GF-D8 (cell line): ENCODE measurements around the gene EXD3.
"Not testable (repeated sequence)": the region's sequence is repeated elsewhere in the genome, so short reads cannot be mapped to it uniquely, and the experiment has no call there.

Experiments used
- DNase-seq: peaks from one replicate; lab custom pipeline; 2025; lab: John Stamatoyannopoulos, UW

Gene EXD3, protein sequence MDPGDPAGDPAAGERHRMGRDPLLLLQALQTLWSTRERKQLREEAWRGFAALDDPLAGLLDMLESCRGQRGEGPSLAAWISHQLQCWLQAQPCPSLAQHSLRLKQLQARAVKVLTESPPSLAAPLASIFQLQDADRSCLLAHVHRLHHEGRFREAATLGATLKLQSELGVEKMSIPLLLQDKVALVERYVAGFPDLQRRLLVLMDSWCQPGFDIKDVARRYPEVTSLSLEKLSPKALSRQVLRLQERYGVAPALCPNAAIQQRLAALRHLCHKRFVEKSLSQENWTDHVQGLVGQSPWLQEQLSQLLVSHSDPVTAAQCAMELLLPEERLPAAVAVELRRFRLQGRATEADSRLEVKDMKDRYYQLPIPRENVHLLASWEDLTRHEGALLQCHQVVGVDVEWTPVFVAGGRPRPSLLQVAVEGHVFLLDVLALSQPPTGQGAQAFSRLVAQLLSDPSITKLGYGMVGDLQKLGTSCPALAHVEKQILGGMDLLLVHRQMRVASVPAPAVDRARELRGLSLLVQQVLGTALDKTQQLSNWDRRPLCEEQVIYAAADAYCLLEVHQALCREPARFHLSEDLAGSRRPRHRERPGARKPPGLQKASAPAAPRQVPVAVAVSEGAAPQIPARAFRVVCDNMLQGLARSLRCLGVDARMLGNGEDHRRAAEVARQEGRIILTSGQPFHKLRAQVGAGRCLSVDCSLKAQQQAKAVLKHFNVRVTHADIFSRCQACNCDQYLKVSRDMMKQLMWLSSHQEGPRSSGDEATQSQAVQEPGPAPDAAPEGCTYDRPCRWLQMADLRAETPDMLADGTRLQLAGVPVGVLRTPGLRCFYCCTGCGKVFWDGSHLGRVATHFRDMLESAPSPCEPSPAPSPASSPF

DNA sequence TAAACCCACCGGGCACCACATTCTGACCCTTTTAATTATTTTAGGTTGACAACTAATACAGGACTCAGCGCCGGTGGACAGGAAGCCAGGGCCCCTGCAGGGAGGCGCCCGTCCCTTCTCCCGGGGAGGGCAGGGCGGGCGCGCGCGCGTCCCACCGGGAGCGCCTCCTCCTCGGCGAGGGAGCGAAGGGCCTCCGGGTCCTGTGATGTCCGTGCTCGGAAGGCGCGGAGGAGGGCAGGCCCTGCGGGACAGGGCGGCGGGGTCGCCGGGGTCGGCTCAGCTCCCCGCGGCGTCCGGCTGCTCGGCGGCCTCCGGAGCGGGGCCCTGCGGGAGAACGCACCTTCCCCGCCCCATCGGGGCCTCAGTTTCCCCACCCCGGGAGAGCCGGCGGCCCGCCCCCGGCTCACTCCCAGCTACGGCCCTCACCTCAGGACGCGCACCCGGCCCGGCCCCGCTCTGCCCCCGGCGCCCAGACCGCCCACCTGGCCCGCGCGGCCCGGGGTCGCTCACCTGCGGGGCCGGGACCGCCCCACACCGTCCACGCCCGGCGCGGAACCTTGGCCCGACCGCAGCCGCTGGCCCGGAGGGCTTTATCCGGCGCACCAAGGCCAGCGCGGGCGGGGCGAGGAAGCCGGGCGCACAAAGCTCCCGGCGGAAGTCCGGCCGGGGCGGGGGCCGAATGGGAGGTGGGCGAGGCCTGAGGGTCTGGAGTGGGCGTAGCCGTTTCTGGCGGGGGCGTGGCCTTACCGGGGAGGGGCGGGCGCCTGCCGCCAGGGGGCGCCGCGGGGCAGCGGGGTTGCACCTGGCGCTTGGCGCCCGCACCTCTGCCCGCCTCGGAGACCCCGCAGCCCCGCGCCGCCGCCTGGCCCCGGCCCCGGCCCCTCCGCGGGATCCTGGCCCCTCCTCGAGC lies at the start of gene EXD3, which contains the start of gene NOXA1:
Gene EXD3 (minus strand): TSS at position 559 of the 910 bp plus-strand sequence. CDS start 27,805 bp downstream, outside the sequence.
Gene NOXA1 (plus strand): TSS at position 790 of the 910 bp plus-strand sequence. CDS start 137 bp downstream, outside the sequence.
- DNase-seq: peak; percentile 55

DNA sequence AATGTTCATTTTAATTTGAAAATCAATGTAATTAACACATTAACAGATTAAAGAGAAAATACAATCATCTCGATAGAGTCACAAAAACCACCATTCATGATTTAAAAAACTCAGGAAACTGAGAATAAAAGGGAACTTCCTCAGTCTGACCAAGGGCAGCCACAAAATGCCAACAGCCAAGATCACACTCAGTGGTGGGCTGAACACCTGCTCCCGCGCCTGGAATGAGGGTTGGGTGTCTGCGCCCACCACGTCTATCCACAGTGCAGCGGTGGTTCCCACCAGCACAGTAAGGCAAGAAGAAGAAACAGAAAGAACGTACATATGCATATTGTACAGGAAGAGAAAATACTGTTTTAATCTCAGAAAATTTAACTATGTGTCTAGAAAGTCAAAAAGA lies 47.8 kb upstream of the EXD3 start:
- DNase-seq: no peak

- DNase-seq: no peak
Observed at GRCh38 chr9:137467896-137468295, 44.9 kb upstream of the EXD3 start.

DNA sequence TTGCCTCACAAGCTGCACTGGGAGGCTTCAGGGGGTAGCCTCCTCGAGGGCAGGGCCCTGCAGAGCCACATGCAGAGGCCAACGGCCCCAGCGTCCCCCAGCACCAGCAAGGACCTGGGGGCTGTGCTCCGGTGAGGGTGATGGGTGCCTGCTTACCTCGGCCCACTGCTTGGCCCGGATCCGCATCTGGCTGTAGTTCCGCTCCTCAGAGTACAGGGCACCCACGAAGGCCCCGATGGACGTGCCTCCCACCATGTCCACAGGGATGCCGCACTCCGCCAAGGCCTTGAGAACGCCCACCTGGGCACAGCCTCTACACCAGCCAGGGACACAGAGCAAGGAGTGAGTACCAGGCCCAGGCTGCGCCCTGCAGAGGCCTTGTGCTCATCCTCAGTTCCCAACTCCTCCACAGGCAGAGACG lies 44.2 kb upstream of the EXD3 start:
- no peak for DNase-seq

DNA sequence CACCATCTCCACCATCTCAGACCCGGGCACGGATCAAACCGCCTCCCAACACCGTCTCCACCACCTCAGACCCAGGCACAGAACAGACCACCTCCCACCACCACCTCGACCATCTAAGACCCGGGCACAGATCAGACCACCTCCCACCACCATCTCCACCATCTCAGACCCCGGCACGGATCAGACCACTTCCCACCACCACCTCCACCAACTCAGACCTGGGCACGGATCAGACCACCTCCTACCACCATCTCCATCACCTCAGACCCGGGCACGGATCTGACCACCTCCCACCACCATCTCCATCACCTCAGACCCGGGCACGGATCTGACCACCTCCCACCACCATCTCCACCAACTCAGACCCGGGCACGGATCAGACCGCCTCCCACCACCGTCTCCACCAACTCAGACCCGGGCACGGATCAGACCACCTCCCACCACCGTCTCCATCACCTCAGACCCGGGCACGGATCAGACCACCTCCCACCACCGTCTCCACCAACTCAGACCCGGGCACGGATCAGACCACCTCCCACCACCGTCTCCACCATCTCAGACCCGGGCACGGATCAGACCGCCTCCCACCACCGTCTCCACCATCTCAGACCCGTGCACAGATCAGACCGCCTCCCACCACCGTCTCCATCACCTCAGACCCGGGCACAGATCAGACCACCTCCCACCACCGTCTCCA lies 43.6 kb upstream of the EXD3 start:
- not testable (repeated sequence) for DNase-seq

- no peak for DNase-seq
Observed at GRCh38 chr9:137465720-137466388, 42.9 kb upstream of the EXD3 start.

DNA sequence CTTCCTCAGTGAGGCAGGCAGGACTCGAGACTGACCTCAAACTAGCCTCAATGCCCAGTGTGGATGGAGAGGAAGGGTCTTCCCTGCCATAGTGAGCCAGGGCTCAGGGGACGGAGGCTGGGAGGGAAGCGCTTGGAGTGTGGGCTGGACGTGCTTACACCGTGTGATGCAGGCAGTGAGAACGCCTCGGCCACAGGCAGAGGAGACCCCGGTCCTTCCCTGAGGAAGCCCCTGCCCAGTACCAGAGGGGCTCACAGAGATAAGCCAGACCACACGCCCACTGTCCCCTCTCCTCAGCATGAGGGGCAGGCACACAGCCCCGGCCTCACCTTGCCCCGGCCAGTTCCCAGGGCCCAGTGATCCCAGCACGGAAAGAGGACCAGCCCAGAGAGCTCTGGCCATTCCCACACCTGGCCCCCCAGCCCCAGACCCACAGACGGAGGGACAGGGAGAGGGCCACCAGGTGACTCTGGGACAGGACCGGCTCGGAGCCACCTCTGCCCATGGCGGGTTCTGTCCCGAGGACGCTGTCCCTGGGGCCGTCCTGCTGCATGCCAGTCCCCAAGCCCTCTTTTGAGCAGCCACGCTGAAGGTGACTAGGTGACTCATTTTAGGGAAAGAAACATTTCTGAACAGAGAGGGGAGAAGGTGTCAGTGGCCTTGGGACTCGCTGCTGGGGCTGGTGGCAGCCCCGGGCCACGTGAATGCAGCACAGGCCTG lies 42.2 kb upstream of the EXD3 start:
- no peak for DNase-seq

DNA sequence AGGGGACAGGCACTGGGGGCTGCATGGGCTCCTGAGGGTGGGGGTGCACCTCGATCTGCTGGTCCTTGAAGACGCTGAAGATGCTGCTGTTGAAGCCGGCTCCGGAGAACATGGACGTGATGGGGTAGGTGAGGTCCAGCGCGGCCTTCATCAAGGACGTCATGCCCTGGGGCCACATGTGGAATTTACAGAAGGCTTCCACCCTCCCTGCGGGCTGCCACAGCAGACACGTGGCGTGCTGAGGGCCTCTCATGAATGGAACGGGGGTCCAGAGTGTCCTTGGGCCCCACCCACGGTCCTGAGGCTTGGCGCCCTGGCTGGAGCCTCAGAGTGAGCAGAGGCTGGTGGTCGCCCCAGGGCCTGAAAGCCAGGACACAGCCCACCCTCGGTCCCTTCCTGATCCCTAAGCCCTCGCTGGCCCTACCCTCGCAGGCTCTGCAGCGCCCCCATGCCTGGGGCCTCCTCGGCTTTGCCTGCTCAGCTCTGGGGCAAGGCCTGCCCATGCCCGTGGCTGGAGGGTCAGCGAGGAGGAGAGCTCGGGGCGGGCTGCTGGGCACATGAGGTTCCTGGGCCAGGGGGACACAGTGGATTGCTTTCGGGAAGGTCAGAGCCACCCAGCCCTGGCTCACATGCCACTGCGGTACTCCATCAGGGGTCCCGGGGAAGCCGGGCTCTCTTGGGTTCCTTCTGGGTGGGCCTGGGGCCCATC lies 41.5 kb upstream of the EXD3 start:
- DNase-seq: no peak

DNA sequence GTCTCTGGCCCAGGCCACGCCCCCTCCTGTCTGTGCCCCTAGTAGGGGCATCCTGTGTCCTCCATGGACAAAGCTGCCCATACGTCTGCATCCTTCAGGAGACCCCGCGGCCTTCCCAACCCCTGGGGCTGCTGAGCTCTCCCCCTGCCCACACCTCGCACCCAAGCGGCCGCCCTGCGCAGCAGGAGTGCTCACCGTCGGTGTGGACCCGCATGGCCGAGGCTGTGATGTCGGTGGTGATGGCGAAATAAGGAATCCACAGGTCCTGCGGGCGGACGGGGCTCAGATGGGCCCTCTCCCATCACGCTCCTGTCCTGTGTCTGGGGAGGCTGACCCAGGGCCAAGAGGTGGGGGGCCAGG lies 40.9 kb upstream of the EXD3 start:
- no peak for DNase-seq

DNA sequence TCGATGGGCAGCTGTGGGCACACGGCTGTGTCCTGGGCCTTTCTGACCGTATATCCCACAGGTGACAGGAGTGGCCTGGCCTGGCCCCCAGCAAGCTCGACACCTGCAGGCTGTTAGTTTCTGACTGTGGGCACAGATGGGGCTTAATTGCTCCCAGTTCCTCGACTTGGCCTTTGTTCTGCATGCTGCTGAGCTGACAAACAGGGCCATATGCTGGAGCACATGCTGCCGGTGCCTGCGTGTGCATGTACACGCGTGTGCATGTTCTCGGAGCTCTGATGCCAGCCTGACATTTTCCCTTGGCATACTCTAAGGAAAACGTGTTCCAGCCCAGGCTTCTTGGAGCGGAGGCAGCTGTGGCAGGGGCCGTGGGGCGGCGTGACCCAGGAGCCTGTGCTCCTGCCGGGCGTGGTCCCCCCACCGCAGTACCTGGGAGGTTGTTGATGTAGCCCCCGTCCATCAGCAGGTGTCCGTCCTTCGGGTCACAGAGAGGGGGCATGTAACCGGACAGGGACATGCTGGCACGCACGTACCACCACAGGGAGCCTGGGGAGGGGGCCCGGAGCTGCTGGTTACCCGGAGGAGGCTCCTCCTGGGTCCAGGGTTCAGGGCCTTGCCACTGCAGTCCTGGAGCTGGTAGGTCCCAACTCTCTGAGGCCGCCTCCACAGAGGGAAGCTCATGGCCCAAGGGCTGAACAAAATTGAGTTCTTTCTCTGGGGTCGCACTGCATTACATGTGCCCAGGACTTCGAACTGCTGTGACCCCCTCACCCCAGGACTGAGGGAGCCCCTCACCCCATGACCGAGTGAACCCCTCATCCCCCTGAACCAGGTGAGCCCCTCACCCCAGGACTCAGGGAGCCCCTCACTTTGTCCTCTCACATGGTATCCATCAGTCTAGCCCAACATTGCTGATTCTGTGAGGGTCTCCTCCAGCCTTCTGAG lies 40.3 kb upstream of the EXD3 start:
- DNase-seq: no peak

DNA sequence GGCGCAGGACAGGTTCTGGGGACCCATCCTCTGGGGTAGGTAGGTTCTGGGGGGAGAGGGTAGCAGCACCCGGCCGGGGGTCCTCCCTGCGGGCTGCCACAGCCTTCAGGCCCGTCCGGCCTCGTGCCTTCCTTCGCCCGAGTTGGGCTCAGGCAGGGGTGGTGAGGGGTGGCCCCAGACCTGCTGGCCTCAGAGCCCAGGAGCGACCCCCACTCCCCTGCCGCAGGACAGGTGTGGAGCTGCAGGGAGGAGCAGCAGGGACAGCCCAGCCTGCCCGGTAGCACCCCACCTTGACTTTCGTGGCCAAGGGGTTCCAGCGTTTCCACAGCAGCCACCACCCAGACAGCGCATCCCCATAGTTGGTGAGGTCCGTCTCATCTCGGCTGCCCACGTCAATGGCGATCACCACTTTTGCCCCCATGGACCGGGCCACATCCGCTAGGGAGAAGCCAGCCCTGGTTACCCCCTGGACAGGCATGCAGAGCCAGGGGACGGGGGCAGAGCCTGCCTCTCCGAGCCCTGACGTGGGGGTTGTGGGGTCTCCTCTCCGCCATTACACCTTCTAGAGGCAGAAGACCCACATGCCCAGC lies 39.5 kb upstream of the EXD3 start:
- DNase-seq: no peak

DNA sequence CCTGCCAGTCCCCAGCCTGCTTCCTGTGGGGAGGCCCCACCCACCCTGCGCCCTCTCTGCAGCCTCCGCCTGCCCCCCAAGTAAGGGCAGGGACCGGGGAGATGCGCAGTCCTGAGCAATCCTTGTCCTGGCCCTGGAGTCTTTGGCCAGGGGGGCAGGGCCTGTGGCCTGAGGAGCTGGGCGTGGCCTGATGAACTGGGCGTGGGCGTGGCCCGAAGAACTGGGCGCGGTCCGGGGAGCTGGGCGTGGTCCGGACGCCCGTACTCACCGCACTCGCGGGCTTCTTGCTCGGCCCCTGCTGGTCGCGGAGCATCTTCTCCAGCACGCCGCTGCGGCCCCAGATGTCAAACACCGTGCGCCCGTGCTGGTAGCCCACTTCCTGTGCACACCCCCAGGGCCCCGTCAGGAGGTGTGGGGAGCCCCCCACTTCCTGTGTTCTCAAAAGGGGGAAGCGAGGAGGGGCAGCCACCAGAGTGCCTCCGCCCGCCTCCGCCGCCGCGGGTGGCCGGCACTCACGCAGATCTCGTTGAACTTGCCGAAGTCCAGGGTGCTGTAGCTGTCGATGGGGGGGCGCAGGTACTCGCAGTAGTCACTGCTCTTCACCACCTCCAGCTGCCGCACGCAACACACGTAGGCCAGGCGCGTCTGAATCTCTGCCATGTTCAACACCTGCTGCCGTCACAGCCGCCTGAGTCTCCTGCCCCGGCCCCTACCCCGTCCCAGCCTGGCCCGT lies 38.9 kb upstream of the EXD3 start:
- DNase-seq: no peak

DNA sequence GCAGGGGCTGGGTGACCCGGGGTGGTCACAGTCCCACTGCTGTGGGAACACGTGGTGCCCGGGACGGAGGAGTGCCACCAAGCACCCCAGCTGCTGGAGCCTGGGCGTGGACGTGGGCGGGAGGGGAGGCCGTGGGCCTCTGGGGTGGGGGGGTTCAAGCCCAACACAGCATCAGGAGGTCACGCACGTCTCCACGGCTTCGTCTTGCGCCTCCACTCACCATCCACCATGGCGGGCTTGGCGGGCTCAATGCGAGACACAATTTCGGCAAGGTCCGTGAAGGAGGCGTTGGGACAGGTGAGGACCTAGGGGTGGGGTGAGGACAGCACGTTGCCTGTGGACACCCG lies 38.3 kb upstream of the EXD3 start:
- DNase-seq: no peak

- no peak for DNase-seq
Observed at GRCh38 chr9:137460363-137461315, 37.7 kb upstream of the EXD3 start.

- DNase-seq: no peak
Observed at GRCh38 chr9:137459601-137460362, 36.8 kb upstream of the EXD3 start.
